ENCODE measurements around the gene ODC1. TPM values are rescaled to one million over a fixed set of nuclear protein-coding genes. Genes with fewer than 3 reads are reported as not detected.

ODC1 gene
- total RNA-seq, 4 donors from 2014 or later, result 105 to 142 (median 121) TPM

GRCh38 chr2:10471955-10472354, 23.8 kb upstream of the ODC1 start:
- TF ChIP-seq POLR2A (IDR thresholded peaks at IDR 0.05; ENCODE audit: low read depth) (no peak), EP300 (IDR thresholded peaks at IDR 0.05) (no peak)
- DNase-seq (ENCODE audit: extremely low spot score), result no peak
- H3K4me3 ChIP-seq, result no peak overlapping the region
- H3K36me3 ChIP-seq, result no peaks in the 10 kb centered on the region
- no peaks in the 10 kb centered on the region for H3K4me1 ChIP-seq
- no peak overlapping the region for H3K27ac ChIP-seq (replicated peaks in 1 of 4)
- H3K27me3 ChIP-seq, result no peaks in the 10 kb centered on the region
- intact Hi-C loops (cut with DNase I), result no loop called here
- no peaks in the 10 kb centered on the region for H3K9me3 ChIP-seq
- 90% methylated on average over 2 of the region's 2 CpGs for WGBS

DNA sequence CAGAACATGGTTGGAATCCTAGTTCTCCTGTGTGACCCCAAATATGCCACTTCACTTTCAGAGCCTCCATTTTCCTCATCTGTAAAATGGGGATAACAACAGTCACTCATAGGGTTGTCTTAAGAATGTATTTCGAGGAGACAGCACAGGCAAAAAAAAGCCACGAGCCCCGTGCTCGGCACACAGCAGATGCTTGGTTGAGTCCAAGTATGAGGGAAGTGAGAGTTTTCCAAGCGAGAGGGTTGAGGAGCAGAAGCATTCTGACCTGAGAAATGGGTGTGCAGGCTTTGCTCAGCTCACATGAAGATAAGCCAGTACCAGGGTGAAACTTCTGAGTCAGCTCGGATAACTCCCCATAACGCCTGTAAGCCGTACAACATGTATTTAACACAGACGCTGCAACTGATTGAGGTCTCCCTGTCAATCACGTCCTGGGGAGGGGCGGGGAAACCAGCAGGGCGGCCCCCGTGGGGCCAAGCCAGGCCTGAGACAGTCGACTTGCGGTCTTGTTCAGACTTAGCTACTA, 23.0 kb upstream of the ODC1 start:
- H3K4me1 ChIP-seq, result no peaks in the 10 kb centered on the region
- no peak overlapping the region for H3K27ac ChIP-seq (replicated peaks in 1 of 4)
- H3K27me3 ChIP-seq, result no peaks in the 10 kb centered on the region
- intact Hi-C loops (cut with DNase I), result no loop called here
- H3K9me3 ChIP-seq, result no peaks in the 10 kb centered on the region
- no peak overlapping the region for H3K4me3 ChIP-seq
- TF ChIP-seq POLR2AphosphoS5 (IDR thresholded peaks at IDR 0.05), result no peak
- TF ChIP-seq POLR2A (IDR thresholded peaks at IDR 0.05; ENCODE audit: low read depth), result no peak
- TF ChIP-seq EP300 (IDR thresholded peaks at IDR 0.05), result no peak
- TF ChIP-seq CTCF (IDR thresholded peaks at IDR 0.05), result no peak
- 83% methylated on average over 13 of the region's 15 CpGs for WGBS
- no peaks in the 10 kb centered on the region for H3K36me3 ChIP-seq
- no peak for DNase-seq (ENCODE audit: extremely low spot score)

- DNase-seq (ENCODE audit: extremely low spot score), result no peak
- TF ChIP-seq POLR2A (IDR thresholded peaks at IDR 0.05; ENCODE audit: low read depth), result no peak
- no peak for TF ChIP-seq CTCF (IDR thresholded peaks at IDR 0.05)
- TF ChIP-seq EP300 (IDR thresholded peaks at IDR 0.05), result no peak
- no peak for TF ChIP-seq POLR2AphosphoS5 (IDR thresholded peaks at IDR 0.05)
- Histone ChIP-seq H3K27ac (replicated peaks in 1 of 4) (no peak overlapping the region), H3K9me3 (no peaks in the 10 kb centered on the region), H3K27me3 (no peaks in the 10 kb centered on the region), H3K4me3 (no peak overlapping the region), H3K36me3 (no peaks in the 10 kb centered on the region), H3K4me1 (no peaks in the 10 kb centered on the region)
- 85% methylated on average over 12 of the region's 12 CpGs for WGBS
- intact Hi-C loops (cut with DNase I), result no loop called here
Observed at GRCh38 chr2:10469955-10470608, 22.0 kb upstream of the ODC1 start.

- no peak for TF ChIP-seq CTCF (IDR thresholded peaks at IDR 0.05)
- no peak for TF ChIP-seq EP300 (IDR thresholded peaks at IDR 0.05)
- TF ChIP-seq POLR2A (IDR thresholded peaks at IDR 0.05; ENCODE audit: low read depth), result no peak
- TF ChIP-seq POLR2AphosphoS5 (IDR thresholded peaks at IDR 0.05), result no peak
- no peak for DNase-seq (ENCODE audit: extremely low spot score)
- Histone ChIP-seq H3K36me3 (no peaks in the 10 kb centered on the region), H3K4me3 (no peak overlapping the region), H3K27ac (replicated peaks in 1 of 4) (no peak overlapping the region), H3K9me3 (no peaks in the 10 kb centered on the region), H3K4me1 (no peaks in the 10 kb centered on the region), H3K27me3 (no peaks in the 10 kb centered on the region)
- 80% methylated on average over 1 of the region's 4 CpGs for WGBS
- intact Hi-C loops (cut with DNase I), result no loop called here
Observed at GRCh38 chr2:10469301-10469700, 21.2 kb upstream of the ODC1 start.

GRCh38 chr2:10467401-10467800, 19.3 kb upstream of the ODC1 start:
- Histone ChIP-seq H3K27me3 (no peaks in the 10 kb centered on the region), H3K4me3 (no peak overlapping the region), H3K27ac (replicated peaks in 1 of 4) (no peak overlapping the region), H3K4me1 (no peaks in the 10 kb centered on the region), H3K36me3 (no peaks in the 10 kb centered on the region), H3K9me3 (no peaks in the 10 kb centered on the region)
- DNase-seq (ENCODE audit: extremely low spot score), result no peak
- intact Hi-C loops (cut with DNase I), result no loop called here
- 86% methylated on average over 15 of the region's 15 CpGs for WGBS
- no peak for TF ChIP-seq EP300 (IDR thresholded peaks at IDR 0.05)
- no peak for TF ChIP-seq POLR2A (IDR thresholded peaks at IDR 0.05; ENCODE audit: low read depth)
- no peak for TF ChIP-seq POLR2AphosphoS5 (IDR thresholded peaks at IDR 0.05)
- TF ChIP-seq CTCF (IDR thresholded peaks at IDR 0.05), result no peak

Data from esophagus muscularis mucosa (tissue), 4 donors.